Measurements from ENCODE around the gene TMEM59L. TPM values are rescaled to one million over a fixed set of nuclear protein-coding genes. Genes with fewer than 3 reads are reported as not detected.
A peak's percentile ranks its signal among the peaks of the same experiment; 100 is the strongest.

Gene TMEM59L
- under 1 TPM in 2 of 6 experiments, not detected in 4; 0.31 to 0.43 TPM for total RNA-seq
- long read RNA-seq = 0 reads

- DNase-seq (no peak), ATAC-seq (no peak)
- intact Hi-C loops (cut with DNase I) = no loop called here
- TF ChIP-seq POLR2A (IDR thresholded peaks at IDR 0.05) (no peak), CTCF (IDR thresholded peaks at IDR 0.05) (no peak)
- Histone ChIP-seq H3K4me1 (peaks cover 0 to 3% (median 0%) of the 10 kb centered on the region in 4 donors), H3K36me3 (no peaks in the 10 kb centered on the region), H3K9me3 (no peaks in the 10 kb centered on the region), H3K4me3 (no peak within 1 kb of the TSS), H3K27ac (no peak within 1 kb of the TSS), H3K27me3 (peaks cover 0 to 20% of the 10 kb centered on the region in 2 donors)
- 0% methylated on average over 2 of the region's 70 CpGs for WGBS (ENCODE audit: insufficient coverage, low coverage, low lambda C conversion rate, missing lambda C conversion rate)
These were observed at the start of gene TMEM59L for GRCh38 chr19:18612772-18613588. TMEM59L (plus strand) TSS chr19:18612870; CDS start chr19:18612959, 89 bp downstream.

- H3K27ac ChIP-seq = no peak overlapping the region
- 80% methylated on average over 1 of the region's 8 CpGs for WGBS (ENCODE audit: insufficient coverage, low coverage, low lambda C conversion rate, missing lambda C conversion rate)
- DNase-seq (no peak), ATAC-seq (no peak)
- peaks cover 0 to 54% (median 34%) of the 10 kb centered on the region in 4 donors for H3K36me3 ChIP-seq
- H3K4me3 ChIP-seq = no peak overlapping the region
- TF ChIP-seq CTCF (IDR thresholded peaks at IDR 0.05) = no peak
- TF ChIP-seq POLR2A (IDR thresholded peaks at IDR 0.05) = no peak
- no peaks in the 10 kb centered on the region for H3K27me3 ChIP-seq
- no peaks in the 10 kb centered on the region for H3K9me3 ChIP-seq
- H3K4me1 ChIP-seq = no peaks in the 10 kb centered on the region
- intact Hi-C loops (cut with DNase I) = loop anchor here in 1 of 2 donors (10.0 kb wide), 1 partner anchor 92 kb away; no protein-coding TSS in a partner anchor
These were observed 45.7 kb upstream of the TMEM59L start for GRCh38 chr19:18566953-18567352.

GRCh38 chr19:18568367-18568766, 44.3 kb upstream of the TMEM59L start:
- DNase-seq (no peak), ATAC-seq (no peak)
- TF ChIP-seq CTCF (IDR thresholded peaks at IDR 0.05) (no peak), POLR2A (IDR thresholded peaks at IDR 0.05) (no peak)
- Histone ChIP-seq H3K36me3 (peaks cover 0 to 53% (median 31%) of the 10 kb centered on the region in 4 donors), H3K9me3 (no peaks in the 10 kb centered on the region), H3K27ac (no peak overlapping the region), H3K27me3 (no peaks in the 10 kb centered on the region), H3K4me1 (peaks cover 0 to 14% (median 5%) of the 10 kb centered on the region in 4 donors), H3K4me3 (no peak overlapping the region)
- intact Hi-C loops (cut with DNase I) = loop anchor here in 1 of 2 donors (10.0 kb wide), 1 partner anchor 94 kb away; no protein-coding TSS in a partner anchor
- 100% methylated on average over 4 of the region's 15 CpGs for WGBS (ENCODE audit: insufficient coverage, low coverage, low lambda C conversion rate, missing lambda C conversion rate)

- TF ChIP-seq CTCF (IDR thresholded peaks at IDR 0.05) (peak in 1 of 4 donors; percentile 17), POLR2A (IDR thresholded peaks at IDR 0.05) (peak; percentile 79)
- Histone ChIP-seq H3K9me3 (no peaks in the 10 kb centered on the region), H3K36me3 (peaks cover 13 to 52% (median 35%) of the 10 kb centered on the region in 4 donors), H3K4me3 (peak within 1 kb of the TSS; percentile 97 to 99 (median 98)), H3K27ac (peak within 1 kb of the TSS; percentile 64 to 88 (median 85)), H3K27me3 (no peaks in the 10 kb centered on the region), H3K4me1 (peaks cover 0 to 16% (median 5%) of the 10 kb centered on the region in 4 donors)
- intact Hi-C loops (cut with DNase I) = loop anchor here in 1 of 2 donors (10.0 kb wide), 1 partner anchor 117 kb away; no protein-coding TSS in a partner anchor
- WGBS (ENCODE audit: insufficient coverage, low coverage, low lambda C conversion rate, missing lambda C conversion rate) = under 1% methylated on average over 36 of the region's 75 CpGs
- peak; percentile 98 for DNase-seq
- peak; percentile 97 to 99 (median 97) for ATAC-seq
These were observed 40.9 kb upstream of the TMEM59L start, which contains the start of gene UBA52 for GRCh38 chr19:18571564-18572344. UBA52 (plus strand) TSS chr19:18571857; CDS start chr19:18573301, 1,444 bp downstream.
